DMS153 treated with DMSO at 0.1 percent for 48 hours (cell line): Measurements from ENCODE around the gene TMCO2.
"Not testable (repeated sequence)": the region's sequence is repeated elsewhere in the genome, so short reads cannot be mapped to it uniquely, and the experiment has no call there.

Experiments used
- DNase-seq: peaks from one replicate; lab custom pipeline; 2025; ENCODE audit not compliant: unreplicated experiment; lab: John Stamatoyannopoulos, UW

The TMCO2 gene

GRCh38 chr1:40247655-40248054 lies at the start of gene TMCO2:
TMCO2 (plus strand) TSS chr1:40247937; CDS start chr1:40247994, 57 bp downstream.
- DNase-seq, result no peak

GRCh38 chr1:40199126-40199525 lies 48.6 kb upstream of the TMCO2 start:
- no peak for DNase-seq

GRCh38 chr1:40204856-40205255 lies 42.9 kb upstream of the TMCO2 start:
- DNase-seq, result no peak

- DNase-seq, result no peak
These were observed 37.1 kb upstream of the TMCO2 start for GRCh38 chr1:40210511-40211204.

- DNase-seq, result no peak
These were observed 29.4 kb upstream of the TMCO2 start for GRCh38 chr1:40218333-40218732.

GRCh38 chr1:40221471-40221905 lies 26.2 kb upstream of the TMCO2 start:
- not testable (repeated sequence) for DNase-seq

- no peak for DNase-seq
These were observed 25.6 kb upstream of the TMCO2 start for GRCh38 chr1:40221977-40222772.

GRCh38 chr1:40224040-40224439 lies 23.7 kb upstream of the TMCO2 start:
- no peak for DNase-seq

- no peak for DNase-seq
These were observed 21.5 kb upstream of the TMCO2 start for GRCh38 chr1:40226192-40226591.

GRCh38 chr1:40232444-40232843 lies 15.3 kb upstream of the TMCO2 start:
- no peak for DNase-seq

GRCh38 chr1:40239626-40240025 lies 8.1 kb upstream of the TMCO2 start:
- DNase-seq, result no peak

GRCh38 chr1:40240390-40240789 lies 7.3 kb upstream of the TMCO2 start:
- DNase-seq, result no peak

GRCh38 chr1:40241362-40241761 lies 6.4 kb upstream of the TMCO2 start:
- no peak for DNase-seq

GRCh38 chr1:40243351-40243750 lies 4.4 kb upstream of the TMCO2 start:
- DNase-seq, result no peak

GRCh38 chr1:40244138-40244744 lies 3.5 kb upstream of the TMCO2 start:
- no peak for DNase-seq

- no peak for DNase-seq
These were observed 2.1 kb upstream of the TMCO2 start for GRCh38 chr1:40245686-40246085.

- DNase-seq, result no peak
These were observed 675 bp downstream of the TMCO2 start for GRCh38 chr1:40248412-40248811.

- DNase-seq, result no peak
These were observed 3.7 kb downstream of the TMCO2 start for GRCh38 chr1:40251456-40251855.

GRCh38 chr1:40252601-40253000 lies 4.9 kb downstream of the TMCO2 start:
- DNase-seq, result no peak

- DNase-seq, result no peak
These were observed 7.5 kb downstream of the TMCO2 start for GRCh38 chr1:40255231-40255630.

GRCh38 chr1:40256401-40257084 lies 8.8 kb downstream of the TMCO2 start:
- no peak for DNase-seq
